Measurements from ENCODE around the gene CASTOR2. TPM values are rescaled to one million over a fixed set of nuclear protein-coding genes. Genes with fewer than 3 reads are reported as not detected.

CASTOR2 gene
- total and polyA plus RNA-seq, 2 of the 8 experiments (the other 6 are each of a cell fraction or from before 2014, with no cell fraction given): 12.1 to 47.8 TPM

GRCh38 chr7:75038508-75038907 is 74.0 kb downstream of the CASTOR2 start:
- Histone ChIP-seq H3K4me2 (ENCODE audit: insufficient read depth in 1 of 2, low read depth in 2 of 2, low read length in 2 of 2) (no peak overlapping the region), H3K56ac (replicated peaks; ENCODE audit: insufficient read length, low read depth, low read length) (no peak overlapping the region), H3K23ac (ENCODE audit: insufficient read length) (no peak overlapping the region), H3K9ac (replicated peaks in 1 of 4; ENCODE audit: extremely low read depth in 1 of 4, low read depth in 3 of 4, low read length in 3 of 4) (no peak overlapping the region), H3K9me3 (ENCODE audit: insufficient read depth in 2 of 2, low read depth in 1 of 2, low read length in 1 of 2) (no peaks in the 10 kb centered on the region), H2BK5ac (ENCODE audit: low read depth, low read length) (no peak overlapping the region), H2BK12ac (ENCODE audit: low read depth, low read length) (no peak overlapping the region), H3K27me3 (replicated peaks in 1 of 4; ENCODE audit: control insufficient read depth in 3 of 4, extremely low read depth in 1 of 4, insufficient read depth in 3 of 4, low read length in 3 of 4) (no peaks in the 10 kb centered on the region), H3K79me2 (ENCODE audit: control insufficient read depth in 1 of 2, insufficient read depth in 2 of 2, low read length in 2 of 2) (no peaks in the 10 kb centered on the region), H3K14ac (ENCODE audit: insufficient read length) (no peak overlapping the region), H4K91ac (replicated peaks; ENCODE audit: insufficient read length, low read length) (no peak overlapping the region), H2AK5ac (ENCODE audit: low read depth, low read length) (no peak overlapping the region), H4K20me1 (replicated peaks in 1 of 2; ENCODE audit: control insufficient read depth in 1 of 2, insufficient read depth in 2 of 2, low read length in 2 of 2) (peaks cover 2 to 8% of the 10 kb centered on the region in 2 experiments), H3K79me1 (ENCODE audit: low read depth, low read length) (peaks cover 2% of the 10 kb centered on the region; the same call in 1 of the 2 replicates), H3K27ac (ENCODE audit: low read depth, low read length) (no peak overlapping the region), H4K8ac (ENCODE audit: extremely low read depth, insufficient read depth, low read length) (no peak overlapping the region), H2BK120ac (replicated peaks; ENCODE audit: low read depth, low read length) (no peak overlapping the region), H3K23me2 (ENCODE audit: low read depth, low read length) (no peaks in the 10 kb centered on the region), H3K36me3 (ENCODE audit: control insufficient read depth in 2 of 4, insufficient read depth in 4 of 4, low read length in 3 of 4) (peaks cover 0 to 7% (median 7%) of the 10 kb centered on the region in 4 experiments; a peak in 3 of 8 replicates), H4K5ac (ENCODE audit: insufficient read length, low read depth, low read length) (no peak overlapping the region), H3K4ac (replicated peaks; ENCODE audit: insufficient read length, low read depth, low read length) (no peak overlapping the region), H3K4me1 (replicated peaks in 1 of 4; ENCODE audit: control insufficient read depth in 3 of 4, insufficient read depth in 4 of 4, low read length in 3 of 4) (no peaks in the 10 kb centered on the region), H2AFZ (ENCODE audit: low read length) (no peak overlapping the region), H2BK15ac (ENCODE audit: low read length) (no peak overlapping the region), H3K18ac (ENCODE audit: extremely low read depth, low read length) (no peak overlapping the region), H3K4me3 (ENCODE audit: extremely low read depth in 1 of 4, insufficient read depth in 2 of 4, low read depth in 3 of 4, low read length in 4 of 4) (no peak overlapping the region), H2BK20ac (ENCODE audit: low read length) (no peak overlapping the region)
- ChIA-PET POLR2A (ENCODE audit: partially characterized antibody) (interaction anchor here (0.6 to 2.4 kb wide), 6 partner anchors 11 to 688 kb away, joined by 3 to 6 read pairs (median 4); no protein-coding TSS in a partner anchor), CTCF (ENCODE audit: partially characterized antibody) (interaction anchor here (0.7 to 9.7 kb wide), 4 partner anchors 7 to 831 kb away, joined by 3 to 95 read pairs (median 4); no protein-coding TSS in a partner anchor)
- no peak for TF ChIP-seq JUND (IDR thresholded peaks at IDR 0.05; ENCODE audit: low read length)
- TF ChIP-seq SP1 (IDR thresholded peaks at IDR 0.05; ENCODE audit: low read depth, low read length): no peak
- 0 out of 2 replicates have a peak, but pooled peaks have one; percentile 33 for TF ChIP-seq E2F6 (IDR thresholded peaks at IDR 0.05)
- 83% methylated on average over 8 of the region's 8 CpGs; no CpG with 5 or more reads in 1 of the 2 experiments for WGBS, 2 experiments (ENCODE audit: extremely low coverage in 1 of 2, insufficient coverage in 1 of 2, insufficient read length in 1 of 2, insufficient replicate concordance in 2 of 2, low coverage in 1 of 2, low lambda C conversion rate in 2 of 2, missing lambda C conversion rate in 1 of 2)
- FAIRE-seq (no peak), DNase-seq (ENCODE audit: low read depth in 1 of 2, low spot score in 2 of 2) (no peak)
